Stimulated activated CD4-positive, alpha-beta T cell treated with anti-CD3 and anti-CD28 coated beads, Interleukin-15, amount 100 ng/mL, for 24 hours (primary cell): ENCODE results near the gene SREBF2.

Source experiments
- DNase-seq: peaks from one replicate; pipeline ENCODE4 v3.0.0-alpha.2; 2020

Gene SREBF2

GRCh38 chr22:41909310-41910049 is 76.6 kb downstream of the SREBF2 start:
- no peak for DNase-seq

GRCh38 chr22:41910050-41911000 is 77.4 kb downstream of the SREBF2 start:
- peak; percentile 51 for DNase-seq

DNA sequence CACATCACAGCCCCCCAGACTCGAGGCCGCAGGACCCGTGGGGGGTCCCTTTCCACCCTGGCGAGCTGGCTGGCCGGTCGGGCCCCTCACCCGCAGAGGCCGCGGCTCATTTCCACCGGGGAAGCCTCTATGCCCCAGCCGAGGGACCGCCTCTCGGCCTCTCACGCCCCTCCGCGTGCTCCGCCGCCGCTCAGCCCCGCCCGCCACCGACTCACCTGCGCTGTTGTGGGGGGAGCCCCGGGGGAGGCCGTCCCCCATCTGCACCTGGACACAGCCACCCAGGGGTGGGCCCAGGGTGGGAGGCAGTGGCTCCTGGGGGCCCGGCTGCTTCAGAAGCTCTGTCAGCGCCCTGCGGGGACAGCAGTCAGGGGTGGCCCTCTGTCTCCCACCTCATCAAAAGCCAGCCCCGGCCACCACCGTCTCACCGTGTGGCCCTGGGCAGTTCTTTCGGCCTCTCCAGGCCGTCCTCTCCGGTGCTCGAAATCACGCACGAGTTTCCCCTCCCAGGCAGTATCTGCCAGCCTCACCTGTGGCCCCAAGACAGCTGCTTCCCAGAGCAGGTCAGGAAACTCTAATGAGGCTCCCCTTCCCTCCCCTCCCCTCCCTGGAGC is 78.2 kb downstream of the SREBF2 start:
- DNase-seq = peak; percentile 31

GRCh38 chr22:41912338-41913039 is 79.6 kb downstream of the SREBF2 start:
- no peak for DNase-seq

DNA sequence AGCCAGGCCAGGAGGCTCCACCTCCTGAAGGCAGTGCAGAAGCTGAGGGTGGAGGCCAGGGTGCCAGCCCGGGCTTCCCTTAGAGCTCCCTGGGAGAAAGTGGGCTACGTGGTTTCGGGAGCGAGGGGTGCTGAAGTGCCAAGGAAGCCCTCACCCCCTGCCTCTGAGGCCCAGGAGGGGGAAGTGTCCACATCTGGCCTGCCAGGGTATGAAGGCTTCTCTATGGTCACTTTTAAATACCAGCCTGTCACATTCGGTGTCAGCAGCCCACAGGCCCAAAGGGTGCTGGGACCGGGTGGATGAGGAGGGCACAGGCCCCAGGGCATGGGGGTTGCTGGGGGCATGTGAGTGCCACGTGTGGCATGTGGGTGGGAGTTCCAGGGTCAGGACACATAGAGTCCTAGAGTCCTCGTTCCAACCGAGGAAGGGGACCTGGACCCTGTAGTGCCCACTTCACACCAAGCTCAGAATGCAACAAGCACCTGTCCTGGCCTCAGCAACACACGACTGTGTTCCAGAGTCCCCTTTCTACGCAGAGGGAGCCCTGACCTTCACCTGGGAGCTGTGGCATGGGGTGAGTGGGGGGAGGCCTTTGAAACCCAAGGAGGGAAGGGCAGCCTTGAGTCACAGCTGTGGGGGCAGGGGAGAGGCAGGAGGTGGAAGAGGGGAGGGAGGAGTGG is 80.3 kb downstream of the SREBF2 start:
- no peak for DNase-seq

DNA sequence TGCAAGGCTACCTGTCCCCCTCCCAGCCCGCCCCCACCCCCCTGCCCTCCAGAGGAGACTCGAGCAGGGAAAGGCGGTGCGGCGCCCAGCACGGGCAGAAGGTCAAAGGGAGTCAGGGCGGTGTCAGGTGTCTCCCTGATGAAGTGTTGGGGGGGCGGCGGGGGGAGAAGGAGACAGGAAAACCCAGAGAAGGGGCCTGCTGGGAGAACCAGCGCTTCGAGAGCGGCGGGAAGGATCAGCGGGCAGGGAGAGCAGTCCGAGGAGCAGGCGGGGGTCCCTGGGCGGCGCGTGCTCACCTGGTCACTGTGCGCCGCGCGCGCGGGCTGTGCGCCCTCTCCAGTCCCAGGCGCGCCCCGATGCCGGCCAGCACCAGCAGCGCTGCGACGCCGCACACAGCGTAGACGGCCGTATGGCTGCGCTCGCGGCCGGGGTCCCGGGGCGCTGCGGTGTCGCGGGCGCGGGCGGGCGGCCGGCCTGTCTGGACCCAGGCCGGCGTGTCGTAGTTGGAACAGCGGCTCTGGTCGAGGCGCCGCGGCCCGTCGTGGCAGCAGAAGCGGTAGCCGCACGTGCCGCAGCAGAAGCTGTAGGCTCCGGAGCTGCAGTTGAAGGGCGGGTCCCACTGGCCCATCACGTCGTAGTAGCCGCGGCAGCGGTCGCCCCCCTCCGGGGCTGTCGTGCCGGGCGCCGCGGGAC is 81.1 kb downstream of the SREBF2 start:
- DNase-seq = no peak

DNA sequence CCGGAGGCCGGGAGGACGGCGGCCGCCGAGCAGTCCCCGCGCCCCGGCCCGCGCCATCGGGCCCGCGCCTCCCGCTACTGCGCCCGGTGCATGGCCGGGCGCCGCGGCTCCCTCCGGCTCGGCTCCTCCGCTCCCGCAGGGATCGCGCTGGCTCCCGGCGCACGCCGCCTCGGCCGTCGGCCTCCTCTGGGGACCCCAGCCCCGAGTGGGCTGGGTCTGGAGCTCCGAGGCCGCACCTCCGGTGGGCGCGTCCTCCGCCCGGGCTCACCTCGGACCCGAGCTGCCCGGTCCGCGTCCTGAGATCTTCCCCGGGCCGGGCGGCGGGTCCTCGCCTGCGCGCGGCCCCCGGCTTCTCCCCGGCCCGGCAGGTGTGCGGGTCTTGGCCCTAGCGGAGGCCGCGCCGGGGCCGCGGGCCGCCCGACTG is 81.7 kb downstream of the SREBF2 start:
- DNase-seq = no peak

DNA sequence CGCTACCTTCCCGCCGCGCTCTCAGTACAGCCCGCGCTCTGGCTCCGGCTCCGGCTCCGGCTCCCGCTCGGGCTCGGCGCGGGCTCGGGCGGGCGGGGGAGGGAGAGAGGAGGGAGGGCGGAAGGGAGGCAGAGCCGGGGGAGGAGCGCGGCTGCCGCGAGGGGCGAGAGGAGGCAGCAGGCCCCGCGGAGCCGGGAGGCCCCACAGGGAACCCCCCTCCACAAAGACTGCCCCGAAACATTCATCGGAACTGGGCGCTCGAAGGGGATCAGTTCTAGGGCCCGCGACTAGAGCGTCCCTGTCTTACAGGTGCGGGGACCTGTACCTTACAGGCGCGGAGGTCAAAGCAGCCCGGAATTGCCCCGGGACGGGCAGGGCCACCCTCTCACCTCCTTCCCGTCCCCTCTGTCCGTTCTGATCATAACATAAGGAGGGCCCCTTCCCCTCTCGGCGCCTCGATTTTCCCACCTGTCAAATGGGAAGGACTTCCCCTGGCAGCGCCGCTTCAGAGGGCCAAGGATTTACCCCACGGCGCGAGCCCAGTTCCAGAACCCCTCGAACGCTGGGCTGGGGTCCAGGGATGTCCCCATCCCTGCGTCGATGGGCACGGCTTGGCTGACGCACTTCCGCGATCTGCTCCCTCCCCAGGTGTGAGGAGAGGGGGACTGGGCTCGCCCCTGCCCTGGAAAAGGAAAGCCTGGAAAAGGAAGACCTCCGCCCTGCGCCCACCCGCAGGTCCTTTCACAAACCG is 82.3 kb downstream of the SREBF2 start, which contains the start of gene SHISA8:
Gene SHISA8 (minus strand): TSS at position 40 of the 751 bp plus-strand sequence. CDS start 407 bp downstream, outside the sequence.
- DNase-seq = peak; percentile 69

- DNase-seq = no peak
Observed at GRCh38 chr22:41915786-41916493, 83.0 kb downstream of the SREBF2 start.

DNA sequence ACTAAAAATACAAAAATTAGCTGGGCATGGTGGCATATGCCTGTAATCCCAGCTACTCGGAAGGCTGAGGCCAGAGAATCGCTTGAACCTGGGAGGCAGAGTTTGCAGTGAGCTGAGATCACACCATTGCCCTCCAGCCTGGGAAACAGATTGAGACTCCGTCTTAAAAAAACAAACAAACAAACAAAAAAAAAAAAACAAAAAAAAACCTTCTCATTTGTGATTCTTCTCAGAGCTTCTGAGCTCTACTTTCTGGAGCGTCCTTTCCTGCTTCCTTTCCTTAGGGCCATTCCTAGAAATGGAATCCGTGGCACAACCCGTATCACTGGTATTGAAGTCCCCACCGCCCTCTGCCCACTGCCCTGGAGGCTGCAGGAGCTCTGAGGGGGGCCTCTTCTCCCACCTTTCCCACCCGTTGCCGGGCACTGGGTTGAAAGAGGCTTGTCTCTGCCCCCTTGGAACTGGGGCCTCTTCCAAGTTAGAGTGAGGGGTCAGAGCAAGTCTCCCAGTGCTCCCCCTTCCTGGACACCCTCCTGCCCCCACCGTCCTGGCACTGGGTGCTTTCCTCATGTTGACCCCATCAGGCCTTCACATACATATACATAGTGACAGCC is 83.9 kb downstream of the SREBF2 start:
- no peak for DNase-seq

- no peak for DNase-seq
Observed at GRCh38 chr22:41917375-41917902, 84.5 kb downstream of the SREBF2 start.

DNA sequence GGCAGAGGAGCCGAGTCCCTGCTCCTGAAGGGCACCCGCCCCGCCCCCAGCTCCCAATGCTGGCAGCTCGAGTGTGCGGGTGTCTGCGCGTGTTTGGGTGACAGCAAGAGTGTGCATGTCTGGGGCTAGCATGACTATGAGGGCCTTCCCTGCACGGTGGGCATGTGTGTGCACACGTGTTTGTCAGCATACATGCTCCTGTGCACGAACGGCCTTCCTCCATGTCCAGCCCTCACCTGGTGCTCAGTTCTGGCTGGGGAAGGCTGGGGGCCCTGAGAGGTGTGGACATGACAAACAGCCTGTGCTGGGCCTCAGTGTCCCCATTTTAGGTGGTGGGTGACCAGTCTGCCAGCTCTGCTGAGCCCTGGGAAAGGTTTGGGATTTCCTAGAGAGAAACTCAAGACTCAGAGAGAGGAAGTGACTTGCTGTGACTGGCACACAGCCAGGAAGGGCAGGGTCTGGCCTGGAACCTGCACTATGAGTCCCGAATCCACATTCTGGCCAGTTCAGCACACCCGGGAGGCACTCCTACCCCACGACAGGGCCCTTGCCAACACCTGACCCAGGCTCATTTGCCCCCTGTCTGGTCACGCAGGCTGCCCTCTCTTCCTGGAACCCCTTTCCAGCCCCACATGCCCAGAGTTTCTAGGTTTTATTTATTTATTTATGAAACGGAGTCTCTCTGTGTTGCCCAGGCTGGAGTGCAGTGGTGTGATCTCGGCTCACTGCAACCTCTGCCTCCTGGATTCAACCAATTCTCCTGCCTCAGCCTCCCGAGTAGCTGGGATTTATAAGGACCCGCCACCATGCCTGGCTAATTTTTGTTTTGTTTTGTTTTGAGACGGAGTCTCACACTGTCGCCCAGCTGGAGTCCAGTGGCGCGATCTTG is 85.2 kb downstream of the SREBF2 start:
- peak; percentile 43 for DNase-seq

GRCh38 chr22:41919357-41920224 is 86.7 kb downstream of the SREBF2 start:
- peak; percentile 62 for DNase-seq

DNA sequence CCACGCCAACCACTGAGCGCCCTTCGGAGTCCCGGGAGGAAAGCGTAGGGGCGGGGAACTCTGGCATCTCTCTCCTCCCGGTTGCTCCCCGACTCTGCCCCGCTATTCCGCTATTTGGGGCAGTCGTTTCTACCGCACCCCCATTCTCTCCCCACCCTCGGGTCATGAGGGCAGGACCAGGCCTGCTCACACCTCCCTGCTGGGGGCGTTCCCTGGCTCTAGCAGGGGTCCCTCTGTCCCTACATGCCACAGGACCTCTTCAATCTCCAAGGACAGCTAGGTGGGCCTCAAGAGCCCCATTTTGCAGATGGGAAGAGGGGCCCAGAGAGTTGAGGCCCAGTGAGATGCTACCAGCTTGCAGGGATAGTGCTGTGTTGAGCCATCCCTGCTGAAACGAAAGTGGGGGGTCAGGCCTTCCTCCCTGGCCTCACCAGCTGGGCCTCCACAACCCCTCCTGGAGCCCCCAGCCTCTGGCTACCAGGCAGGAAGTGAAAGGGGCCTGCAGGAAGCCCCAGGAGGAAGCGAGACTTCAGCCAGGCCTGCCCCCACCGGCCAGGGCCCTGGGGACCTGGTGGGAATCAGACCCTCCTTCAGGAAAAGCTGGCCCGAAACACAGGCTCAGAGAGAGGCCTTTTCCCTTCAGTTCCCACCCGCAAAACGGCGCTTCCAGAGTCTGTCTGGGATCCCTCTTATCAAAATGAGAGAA is 87.5 kb downstream of the SREBF2 start:
- no peak for DNase-seq

DNA sequence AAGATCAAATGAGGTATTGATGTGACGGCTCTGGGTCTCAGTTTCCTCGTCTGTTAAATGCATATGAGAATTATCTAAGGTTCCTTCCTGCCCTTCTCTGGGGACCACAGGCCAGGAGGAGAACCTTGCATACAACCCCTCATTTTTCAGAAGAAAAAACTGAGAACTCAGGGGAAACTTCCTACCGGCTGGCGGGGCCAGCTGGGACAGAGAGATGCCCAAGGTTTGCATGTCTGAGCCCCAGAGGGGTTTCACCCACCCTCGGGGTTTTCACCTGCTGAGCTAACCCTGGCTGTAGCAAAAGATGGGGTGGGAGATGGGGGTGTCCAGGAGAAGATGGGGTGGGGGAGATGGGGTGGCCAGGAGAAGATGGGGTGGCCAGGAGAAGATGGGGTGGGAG is 89.4 kb downstream of the SREBF2 start:
- no peak for DNase-seq

DNA sequence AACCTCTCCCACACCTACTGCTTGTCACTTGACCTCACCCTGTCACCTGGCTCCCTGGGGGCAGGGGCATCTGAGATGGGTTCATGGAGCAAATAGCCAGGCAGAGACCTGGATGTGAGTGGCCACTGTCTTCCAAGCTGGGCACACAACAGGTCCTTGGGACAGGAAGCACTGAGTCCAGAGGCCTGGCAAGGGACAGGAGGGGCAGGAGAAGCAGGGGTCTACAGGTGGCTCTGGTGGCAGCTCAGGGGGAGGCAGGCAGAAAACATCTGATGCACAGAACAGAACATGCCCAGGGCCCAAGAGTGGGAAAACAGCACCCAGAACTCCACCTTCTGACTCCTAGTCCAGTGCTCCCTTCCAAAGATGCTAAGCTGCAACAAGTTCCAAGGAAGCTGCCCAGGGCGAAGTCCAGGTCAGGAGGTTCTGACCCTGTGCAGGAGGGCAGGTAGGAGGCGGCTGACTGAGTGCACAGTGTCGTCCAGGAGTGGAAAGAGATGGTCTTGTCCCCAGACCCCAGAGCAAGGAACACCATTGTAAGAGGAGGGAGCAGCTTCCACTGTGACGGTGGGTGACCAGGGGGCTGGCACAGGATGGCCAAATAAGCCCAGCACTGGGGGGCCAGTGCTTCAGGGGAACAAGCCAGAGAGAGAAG is 90.2 kb downstream of the SREBF2 start:
- no peak for DNase-seq
